H1 (cell line): Measurements from ENCODE around the gene MGRN1. TPM values are rescaled to one million over a fixed set of nuclear protein-coding genes. Genes with fewer than 3 reads are reported as not detected.

ENCODE experiments used
- BACH1 ChIP-seq: IDR thresholded peaks from 2 replicates; pipeline ENCODE4 v1.6.1; 2012; ENCODE audit warnings: low read length, improper control_type of control experiment
- CBX8 ChIP-seq: fragments of 300-800, 300-1000 bp; sonication (generic); IDR thresholded peaks from 2 replicates; pipeline ENCODE4 v1.7.1; 2016; ENCODE audit warnings: low read depth, low read length, borderline replicate concordance
- CHD1 ChIP-seq: IDR thresholded peaks from 2 replicates; pipeline ENCODE4 v1.6.1; 2012; ENCODE audit warnings: low read depth, low read length, improper control_type of control experiment
- CTCF ChIP-seq, 3 experiments: IDR thresholded peaks; 1 replicate in 2 of 3; 2 replicates in 1 of 3; pipeline versions ENCODE4 v1.5.1 to v1.6.1; 2011; ENCODE audit warnings: low read length in 3 of 3, mild to moderate bottlenecking in 3 of 3, inconsistent platforms in 2 of 3, low read depth in 1 of 3, moderate library complexity in 1 of 3; ENCODE audit not compliant: insufficient read depth in 1 of 3; ENCODE audit errors: control extremely low read depth in 1 of 3
- EZH2 ChIP-seq: fragments of 200-600 bp; sonication (generic); IDR thresholded peaks from 2 replicates; pipeline ENCODE4 v1.7.1; 2012; ENCODE audit warnings: low read depth, mild to moderate bottlenecking, moderate library complexity, low read length, inconsistent platforms; ENCODE audit not compliant: severe bottlenecking
- FOSL1 ChIP-seq: IDR thresholded peaks from 2 replicates; pipeline ENCODE4 v1.6.1; 2011; ENCODE audit warnings: mild to moderate bottlenecking, low read depth, low read length, moderate library complexity; ENCODE audit not compliant: insufficient read depth
- MAX ChIP-seq: IDR thresholded peaks from 2 replicates; pipeline ENCODE4 v1.6.1; 2012; ENCODE audit warnings: inconsistent platforms
- POLR2AphosphoS5 ChIP-seq: IDR thresholded peaks from 2 replicates; pipeline ENCODE4 v1.6.1; 2011; ENCODE audit warnings: low read depth, low read length
- POU5F1 ChIP-seq: IDR thresholded peaks from 2 replicates; pipeline ENCODE4 v1.6.1; 2011; ENCODE audit warnings: low read depth, mild to moderate bottlenecking, low read length, moderate library complexity
- RFX5 ChIP-seq: IDR thresholded peaks from 2 replicates; pipeline ENCODE4 v1.6.1; 2011; ENCODE audit warnings: low read depth, low read length, improper control_type of control experiment, borderline replicate concordance
- SIX5 ChIP-seq: IDR thresholded peaks from 2 replicates; pipeline ENCODE4 v1.6.1; 2011; ENCODE audit warnings: mild to moderate bottlenecking, low read depth, low read length
- SP1 ChIP-seq: IDR thresholded peaks from 2 replicates; pipeline ENCODE4 v1.6.1; 2011; ENCODE audit warnings: low read depth, low read length
- SP4 ChIP-seq: IDR thresholded peaks from 2 replicates; pipeline ENCODE4 v1.6.1; 2012; ENCODE audit warnings: low read length, inconsistent platforms
- SRF ChIP-seq: IDR thresholded peaks from 2 replicates; pipeline ENCODE4 v1.6.1; 2011; ENCODE audit warnings: mild to moderate bottlenecking, low read depth, low read length, moderate library complexity
- TAF1 ChIP-seq: IDR thresholded peaks from 2 replicates; pipeline ENCODE4 v1.6.1; 2011; ENCODE audit warnings: mild to moderate bottlenecking, low read depth, low read length
- TAF7 ChIP-seq: optimal IDR thresholded peaks from 2 replicates; pipeline ENCODE3; 2011; ENCODE audit warnings: low read depth, mild to moderate bottlenecking, inconsistent platforms, low read length, moderate library complexity, borderline replicate concordance
- TBP ChIP-seq: IDR thresholded peaks from 2 replicates; pipeline ENCODE4 v1.6.1; 2011; ENCODE audit warnings: low read depth, low read length, improper control_type of control experiment
- TEAD4 ChIP-seq: IDR thresholded peaks from 2 replicates; pipeline ENCODE4 v1.6.1; 2012; ENCODE audit warnings: low read depth, low read length, inconsistent platforms, mixed read lengths
- USF2 ChIP-seq: IDR thresholded peaks from 2 replicates; pipeline ENCODE4 v1.6.1; 2011; ENCODE audit warnings: low read length, improper control_type of control experiment
- ZNF274 ChIP-seq: IDR thresholded peaks from 2 replicates; pipeline ENCODE4 v1.7.0; 2012; ENCODE audit warnings: low read length, borderline replicate concordance; ENCODE audit errors: extremely low read depth
- polyA plus RNA-seq, 7 experiments: library from polyadenylated mRNA; depleted of rRNA in 3 of 7; stranded (reverse) in 5 of 7; unstranded in 2 of 7; fragments of >200 nt in 5 of 7; fragments of 200-250 nt in 2 of 7; gene quantifications; 1 replicate in 5 of 7; 2 replicates in 1 of 7; 4 replicates in 1 of 7; pipeline versions ENCODE4 v1.2.1 to v1.2.3, GENCODE V29; 2011 to 2013; ENCODE audit warnings: missing spikeins in 2 of 7, mixed read lengths in 2 of 7
- total RNA-seq: library from RNA; stranded (reverse); fragmentation: NEBNext Ultra II Directional; extraction: Animal tissue kit (Norgen Biotek cat#: 25700); gene quantifications from 2 replicates; pipeline ENCODE4 v1.2.1, GENCODE V29; 2021
- TF ChIP-seq, protein P1 (sequence below): IDR thresholded peaks from 2 replicates; pipeline ENCODE4 v1.6.1; 2012; ENCODE audit warnings: inconsistent platforms

Gene MGRN1
- total and polyA plus RNA-seq, 2 of the 8 experiments (the other 6 are each of a cell fraction or from before 2014, with no cell fraction given): 15.0 to 82.3 TPM

DNA sequence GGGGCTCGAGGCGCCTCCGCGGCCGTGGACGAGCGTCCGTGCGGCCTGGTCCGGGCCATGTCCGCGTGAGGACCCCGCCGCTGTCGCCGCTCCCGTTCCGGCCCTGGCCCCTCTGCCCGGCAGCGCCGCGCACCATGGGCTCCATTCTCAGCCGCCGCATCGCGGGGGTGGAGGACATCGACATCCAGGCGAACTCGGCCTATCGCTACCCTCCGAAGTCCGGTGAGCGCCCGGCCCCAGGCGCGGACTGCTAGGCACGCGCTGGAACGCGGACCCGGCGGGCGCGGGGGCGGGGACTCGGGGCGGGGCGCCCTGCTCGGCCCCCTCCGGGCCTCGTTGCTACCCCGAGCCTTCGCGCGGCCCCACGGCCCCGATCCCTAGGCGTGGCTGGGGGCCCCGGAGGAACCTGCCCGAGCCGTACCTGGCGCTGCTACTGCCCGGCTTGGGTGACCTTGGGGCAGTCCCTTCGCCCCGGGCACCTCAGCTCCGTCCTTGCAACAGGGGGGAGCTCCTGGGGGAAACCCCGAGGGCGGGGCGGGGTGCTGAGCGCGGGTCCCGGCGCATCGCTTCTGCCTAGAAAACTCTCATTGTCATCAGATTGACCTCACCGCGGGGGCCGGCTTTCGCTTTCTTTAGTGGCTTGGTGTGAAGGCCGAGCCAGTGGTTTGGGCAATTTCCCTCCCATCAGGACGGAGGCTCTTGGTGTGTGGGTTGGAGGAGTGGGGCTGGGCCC, 367 bp downstream of the MGRN1 start (continued):
- TF ChIP-seq MAX: no peak
- no peak for TF ChIP-seq RFX5
- 0 out of 2 replicates have a peak, but pooled peaks have one; percentile 57 for TF ChIP-seq POLR2AphosphoS5
- TF ChIP-seq ZNF274: no peak
- TF ChIP-seq EZH2: no peak
- no peak for TF ChIP-seq POU5F1
- no peak for TF ChIP-seq SP4
- no peak for TF ChIP-seq FOSL1
- peak; percentile 48; the same call in 1 of the 2 replicates for TF ChIP-seq BACH1
- TF ChIP-seq TEAD4: no peak
- no peak for TF ChIP-seq SIX5
- no peak for TF ChIP-seq TAF7
- no peak for TF ChIP-seq CTCF (IDR thresholded peaks at IDR 0.05; ENCODE audit: control extremely low read depth in 1 of 3, insufficient read depth in 1 of 3, low read depth in 1 of 3, low read length in 3 of 3)
- TF ChIP-seq TBP: peak; percentile 44; the same call in 1 of the 2 replicates
- TF ChIP-seq SRF: no peak
- TF ChIP-seq, protein P1, sequence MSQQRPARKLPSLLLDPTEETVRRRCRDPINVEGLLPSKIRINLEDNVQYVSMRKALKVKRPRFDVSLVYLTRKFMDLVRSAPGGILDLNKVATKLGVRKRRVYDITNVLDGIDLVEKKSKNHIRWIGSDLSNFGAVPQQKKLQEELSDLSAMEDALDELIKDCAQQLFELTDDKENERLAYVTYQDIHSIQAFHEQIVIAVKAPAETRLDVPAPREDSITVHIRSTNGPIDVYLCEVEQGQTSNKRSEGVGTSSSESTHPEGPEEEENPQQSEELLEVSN: no peak
- no peak; the same call in 1 of the 2 replicates for TF ChIP-seq SP1
- TF ChIP-seq CHD1: no peak
- TF ChIP-seq CBX8: no peak
- no peak for TF ChIP-seq USF2
- TF ChIP-seq TAF1: peak; percentile 57; the same call in 1 of the 2 replicates
